K562 (cell line): ENCODE measurements around the gene IL10. TPM values are rescaled to one million over a fixed set of nuclear protein-coding genes. Genes with fewer than 3 reads are reported as not detected.

Experiments used
- ARNT ChIP-seq, 2 experiments: fragments of 450-650 bp; IDR thresholded peaks; 2 replicates each; pipeline ENCODE4 v1.6.1; 2016; ENCODE audit warnings: mild to moderate bottlenecking in 1 of 2
- BRCA1 ChIP-seq, 2 experiments: fragments of 450-650 bp in 1 of 2; sonication (generic) in 1 of 2; formaldehyde crosslinking in 1 of 2; IDR thresholded peaks; 2 replicates each; pipeline versions ENCODE4 v1.5.0 to v1.6.1; 2017 to 2020; ENCODE audit warnings: mild to moderate bottlenecking in 1 of 2, missing genetic modification reagents in 1 of 2
- BRD9 ChIP-seq: fragments of 450-650 bp; IDR thresholded peaks from 2 replicates; pipeline ENCODE4 v1.6.1; 2018; ENCODE audit warnings: low read depth; ENCODE audit not compliant: partially characterized antibody
- CEBPB ChIP-seq: fragments of 450-650 bp; IDR thresholded peaks from 2 replicates; pipeline ENCODE4 v1.6.1; 2016; ENCODE audit warnings: missing genetic modification characterization, missing compliant biosample characterization
- EZH2 ChIP-seq: IDR thresholded peaks from 2 replicates; pipeline ENCODE4 v1.6.1; 2012; ENCODE audit warnings: low read depth, mild to moderate bottlenecking, inconsistent platforms, low read length, borderline replicate concordance
- GTF2E2 ChIP-seq: fragments of 200-800 bp; sonication (Bioruptor generic); IDR thresholded peaks from 2 replicates; pipeline ENCODE4 v1.6.1; 2016; ENCODE audit warnings: missing genetic modification characterization, missing compliant biosample characterization
- HIVEP1 ChIP-seq: fragments of 250-450 bp; sonication (Bioruptor Pico); IDR thresholded peaks from 2 replicates; pipeline ENCODE4 v1.4.0; 2020; ENCODE audit warnings: mild to moderate bottlenecking
- JUN ChIP-seq, 2 experiments: sonication (generic) in 1 of 2; formaldehyde crosslinking in 1 of 2; IDR thresholded peaks; 2 replicates each; pipeline versions ENCODE4 v1.6.1 to v1.8.0; 2012 to 2022; ENCODE audit warnings: borderline replicate concordance in 2 of 2, mild to moderate bottlenecking in 2 of 2, improper control_type of control experiment in 1 of 2, low read depth in 1 of 2, low read length in 1 of 2, missing genetic modification reagents in 1 of 2
- KLF13 ChIP-seq: fragments of 450-650 bp; IDR thresholded peaks from 2 replicates; pipeline ENCODE4 v1.6.1; 2016; ENCODE audit warnings: missing genetic modification characterization, low read depth, mild to moderate bottlenecking, missing compliant biosample characterization, moderate library complexity, borderline replicate concordance
- MCM2 ChIP-seq: fragments of 450-650 bp; IDR thresholded peaks from 2 replicates; pipeline ENCODE4 v1.6.1; 2017; ENCODE audit warnings: low read depth, mild to moderate bottlenecking
- PRPF4 ChIP-seq: fragments of 200-400 bp; formaldehyde crosslinking; IDR thresholded peaks from one replicate; pipeline ENCODE4 v1.6.1; 2017; ENCODE audit warnings: low read length, low read depth, mild to moderate bottlenecking; ENCODE audit not compliant: insufficient read depth, poor library complexity, severe bottlenecking
- PURB ChIP-seq: sonication (generic); formaldehyde crosslinking; IDR thresholded peaks from 2 replicates; pipeline ENCODE4 v1.9.0; 2021; ENCODE audit warnings: low read depth, mild to moderate bottlenecking, missing genetic modification reagents
- SMAD4 ChIP-seq: fragments of 250-450 bp; sonication (Bioruptor Pico); conservative IDR thresholded peaks from 2 replicates; pipeline ENCODE4 v1.8.0; 2021; ENCODE audit warnings: inconsistent platforms, mild to moderate bottlenecking, moderate library complexity
- SNIP1 ChIP-seq: fragments of 450-650 bp; IDR thresholded peaks from 2 replicates; pipeline ENCODE4 v1.7.1; 2017; ENCODE audit warnings: low read depth, mild to moderate bottlenecking
- STAT5A ChIP-seq: IDR thresholded peaks from 2 replicates; pipeline ENCODE4 v1.6.1; 2012; ENCODE audit warnings: low read length, inconsistent platforms, borderline replicate concordance
- WHSC1 ChIP-seq: IDR thresholded peaks from one replicate; pipeline ENCODE4 v1.6.1; 2012; ENCODE audit warnings: low read length, control low read depth, inconsistent platforms
- ZEB2 ChIP-seq: fragments of 450-650 bp; IDR thresholded peaks from 2 replicates; pipeline ENCODE4 v1.6.1; 2016
- ZFP30 ChIP-seq: fragments of 250-450 bp; sonication (Bioruptor Pico); IDR thresholded peaks from 2 replicates; pipeline ENCODE4 v1.8.0; 2022; ENCODE audit warnings: moderate library complexity, mild to moderate bottlenecking, inconsistent platforms, borderline replicate concordance
- ZKSCAN3 ChIP-seq: fragments of 250-450 bp; sonication (Bioruptor Pico); IDR thresholded peaks from 2 replicates; pipeline ENCODE4 v1.4.0; 2020
- ZNF212 ChIP-seq: fragments of 450-650 bp; formaldehyde crosslinking; IDR thresholded peaks from 2 replicates; pipeline ENCODE4 v1.4.0; 2020; ENCODE audit warnings: mild to moderate bottlenecking
- ZNF583 ChIP-seq: fragments of 250-450 bp; sonication (Bioruptor Pico); IDR thresholded peaks from 2 replicates; pipeline ENCODE4 v1.4.0; 2020
- polyA plus RNA-seq, 8 experiments: library from polyadenylated mRNA; depleted of rRNA in 4 of 8; stranded (reverse) in 5 of 8; unstranded in 3 of 8; fragments of >200 nt; fragmentation: Nextera tagmentation in 2 of 8; fragmentation: Illumina TruSeq in 1 of 8; extraction: Ambion mirVana in 2 of 8; extraction: Trizol in 1 of 8; gene quantifications; 2 replicates each; pipeline versions ENCODE4 v1.2.1 to v1.2.3, GENCODE V29; 2011 to 2014; ENCODE audit warnings: inconsistent platforms in 1 of 8, missing spikeins in 1 of 8
- total RNA-seq, 7 experiments: library from RNA; depleted of rRNA in 6 of 7; stranded (reverse); fragments of >200 nt in 6 of 7; fragmentation: Illumina TruSeq in 2 of 7; extraction: Trizol in 2 of 7; gene quantifications; 2 replicates each; pipeline versions ENCODE4 v1.2.1 to v1.2.3, GENCODE V29; 2011 to 2021; ENCODE audit warnings: low replicate concordance in 1 of 7
- TF ChIP-seq, protein P1 (sequence below): fragments of 250-450 bp; sonication (Bioruptor Pico); IDR thresholded peaks from 2 replicates; pipeline ENCODE4 v1.5.0; 2020; ENCODE audit warnings: mild to moderate bottlenecking
- TF ChIP-seq, protein P2 (sequence below): fragments of 250-450 bp; sonication (Bioruptor Pico); IDR thresholded peaks from 2 replicates; pipeline ENCODE4 v1.8.0; 2021; ENCODE audit warnings: moderate library complexity, mild to moderate bottlenecking, inconsistent platforms
- TF ChIP-seq, protein P3 (sequence below): fragments of 250-450 bp; sonication (Bioruptor Pico); IDR thresholded peaks from 2 replicates; pipeline ENCODE4 v1.8.0; 2022; ENCODE audit warnings: inconsistent platforms, mild to moderate bottlenecking, moderate library complexity, borderline replicate concordance

The IL10 gene
- total and polyA plus RNA-seq, 9 of the 15 experiments (the other 6 are each of a cell fraction or from before 2014, with no cell fraction given), result 0.29 TPM; not detected in 8

DNA sequence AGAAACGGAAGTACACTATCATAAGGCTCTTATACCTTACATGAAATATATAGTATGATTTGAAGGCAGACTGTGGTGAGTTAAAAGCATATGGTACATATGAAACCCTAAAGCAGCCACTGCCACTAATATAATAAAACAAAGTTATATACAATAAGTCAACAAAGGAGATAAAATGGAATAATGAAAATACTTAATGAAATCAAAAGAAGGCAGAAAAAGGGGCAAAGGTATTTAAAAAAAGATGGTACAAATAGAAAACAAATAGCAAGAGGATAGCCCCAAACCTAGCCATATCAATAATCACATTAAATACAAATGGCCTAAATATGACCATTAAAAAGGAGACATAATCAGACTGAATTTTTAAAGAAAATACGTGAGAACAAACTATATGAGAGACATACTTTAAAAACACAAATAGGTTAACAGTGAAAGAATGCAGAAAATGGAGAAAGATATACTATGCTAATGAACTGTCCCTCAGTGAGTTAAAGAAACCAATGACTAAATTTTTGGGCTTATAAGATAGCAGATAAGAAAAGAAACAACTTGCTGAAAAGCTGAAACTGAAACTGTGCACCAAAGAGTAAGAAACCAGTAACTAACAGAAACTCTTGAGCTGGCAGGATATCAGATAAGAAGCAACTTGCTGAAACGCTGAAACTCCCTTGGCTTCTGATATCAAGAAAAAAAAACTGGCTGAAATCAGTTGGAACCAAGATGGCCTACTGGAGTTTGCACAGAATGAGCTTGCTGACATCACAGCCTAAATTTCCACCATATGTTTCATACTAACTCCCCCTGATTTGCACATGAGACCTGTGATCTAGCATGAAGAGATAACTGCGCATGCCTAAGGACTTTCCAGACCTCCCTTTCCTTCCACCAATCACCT is 44.3 kb upstream of the IL10 start (continued):
- TF ChIP-seq, protein P1, sequence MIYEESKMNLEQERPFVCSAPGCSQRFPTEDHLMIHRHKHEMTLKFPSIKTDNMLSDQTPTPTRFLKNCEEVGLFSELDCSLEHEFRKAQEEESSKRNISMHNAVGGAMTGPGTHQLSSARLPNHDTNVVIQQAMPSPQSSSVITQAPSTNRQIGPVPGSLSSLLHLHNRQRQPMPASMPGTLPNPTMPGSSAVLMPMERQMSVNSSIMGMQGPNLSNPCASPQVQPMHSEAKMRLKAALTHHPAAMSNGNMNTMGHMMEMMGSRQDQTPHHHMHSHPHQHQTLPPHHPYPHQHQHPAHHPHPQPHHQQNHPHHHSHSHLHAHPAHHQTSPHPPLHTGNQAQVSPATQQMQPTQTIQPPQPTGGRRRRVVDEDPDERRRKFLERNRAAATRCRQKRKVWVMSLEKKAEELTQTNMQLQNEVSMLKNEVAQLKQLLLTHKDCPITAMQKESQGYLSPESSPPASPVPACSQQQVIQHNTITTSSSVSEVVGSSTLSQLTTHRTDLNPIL, result no peak
- TF ChIP-seq SNIP1 (no peak), PURB (CRISPR knock-in tag) (no peak), ZNF212 (CRISPR knock-in tag) (no peak), PRPF4 (no peak), ZKSCAN3 (no peak), SMAD4 (CRISPR knock-in tag) (0 out of 2 replicates have a peak, but pooled peaks have one; percentile 13), ZFP30 (no peak), GTF2E2 (tag) (no peak), ARNT (IDR thresholded peaks at IDR 0.05) (0 out of 4 replicates have a peak, but pooled peaks of 1 of the 2 experiments have one; percentile 17), EZH2 (no peak), ZNF583 (CRISPR knock-in tag) (no peak), BRD9 (no peak), HIVEP1 (CRISPR knock-in tag) (no peak), WHSC1 (no peak), BRCA1 (IDR thresholded peaks at IDR 0.05) (no peak), BRCA1 (CRISPR knock-in tag; IDR thresholded peaks at IDR 0.05) (no peak), STAT5A (no peak), MCM2 (no peak), JUN (IDR thresholded peaks at IDR 0.05; ENCODE audit: borderline replicate concordance, low read depth, low read length) (0 out of 2 replicates have a peak, but pooled peaks have one; percentile 64), JUN (CRISPR knock-in tag; IDR thresholded peaks at IDR 0.05; ENCODE audit: borderline replicate concordance) (no peak), CEBPB (tag) (no peak), KLF13 (tag) (no peak), ZEB2 (peak; percentile 60; the same call in 1 of the 2 replicates)
- TF ChIP-seq, protein P2, sequence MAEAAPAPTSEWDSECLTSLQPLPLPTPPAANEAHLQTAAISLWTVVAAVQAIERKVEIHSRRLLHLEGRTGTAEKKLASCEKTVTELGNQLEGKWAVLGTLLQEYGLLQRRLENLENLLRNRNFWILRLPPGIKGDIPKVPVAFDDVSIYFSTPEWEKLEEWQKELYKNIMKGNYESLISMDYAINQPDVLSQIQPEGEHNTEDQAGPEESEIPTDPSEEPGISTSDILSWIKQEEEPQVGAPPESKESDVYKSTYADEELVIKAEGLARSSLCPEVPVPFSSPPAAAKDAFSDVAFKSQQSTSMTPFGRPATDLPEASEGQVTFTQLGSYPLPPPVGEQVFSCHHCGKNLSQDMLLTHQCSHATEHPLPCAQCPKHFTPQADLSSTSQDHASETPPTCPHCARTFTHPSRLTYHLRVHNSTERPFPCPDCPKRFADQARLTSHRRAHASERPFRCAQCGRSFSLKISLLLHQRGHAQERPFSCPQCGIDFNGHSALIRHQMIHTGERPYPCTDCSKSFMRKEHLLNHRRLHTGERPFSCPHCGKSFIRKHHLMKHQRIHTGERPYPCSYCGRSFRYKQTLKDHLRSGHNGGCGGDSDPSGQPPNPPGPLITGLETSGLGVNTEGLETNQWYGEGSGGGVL, result no peak
- TF ChIP-seq, protein P3, sequence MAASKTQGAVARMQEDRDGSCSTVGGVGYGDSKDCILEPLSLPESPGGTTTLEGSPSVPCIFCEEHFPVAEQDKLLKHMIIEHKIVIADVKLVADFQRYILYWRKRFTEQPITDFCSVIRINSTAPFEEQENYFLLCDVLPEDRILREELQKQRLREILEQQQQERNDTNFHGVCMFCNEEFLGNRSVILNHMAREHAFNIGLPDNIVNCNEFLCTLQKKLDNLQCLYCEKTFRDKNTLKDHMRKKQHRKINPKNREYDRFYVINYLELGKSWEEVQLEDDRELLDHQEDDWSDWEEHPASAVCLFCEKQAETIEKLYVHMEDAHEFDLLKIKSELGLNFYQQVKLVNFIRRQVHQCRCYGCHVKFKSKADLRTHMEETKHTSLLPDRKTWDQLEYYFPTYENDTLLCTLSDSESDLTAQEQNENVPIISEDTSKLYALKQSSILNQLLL, result no peak
